ENCODE data around the gene OR2M5. TPM values are rescaled to one million over a fixed set of nuclear protein-coding genes. Genes with fewer than 3 reads are reported as not detected.

OR2M5 gene
- total and polyA plus RNA-seq, 10 of the 15 experiments (the other 5 are each of a cell fraction or from before 2014, with no cell fraction given) = not detected

- DNase-seq (ENCODE audit: low read depth, low spot score) (no peak), FAIRE-seq (no peak), ATAC-seq (peak; percentile 38; the same call in 2 of the 3 replicates)
- H3K36me3 ChIP-seq (ENCODE audit: control insufficient read depth in 2 of 2, insufficient read depth in 2 of 2, low read length in 1 of 2) = no peaks in the 10 kb centered on the region
- BruUV-seq (replicated peaks) = no TSS peak
- TF ChIP-seq CTCF (IDR thresholded peaks at IDR 0.05 in 2 of 3, conservative IDR thresholded peaks at IDR 0.05 in 1 of 3; ENCODE audit: control insufficient read depth in 2 of 3, extremely low read depth in 1 of 3, insufficient read depth in 1 of 3, low read depth in 3 of 3, low read length in 3 of 3) (peak in 2 of 3 experiments; percentile 1 to 12; a peak in 1 of 6 replicates), SIN3A (IDR thresholded peaks at IDR 0.05; ENCODE audit: low read depth, low read length) (no peak), SPI1 (IDR thresholded peaks at IDR 0.05; ENCODE audit: borderline replicate concordance, insufficient read depth, low read depth, low read length) (peak; percentile 16; the same call in 1 of the 2 replicates)
- H3K4me3 ChIP-seq = no peak overlapping the region
- in situ Hi-C loops (cut with MboI) (no loop called here), intact Hi-C loops (cut with micrococcal nuclease; ENCODE audit: unreplicated experiment) (no loop called here)
- H3K4me2 ChIP-seq (ENCODE audit: control insufficient read depth, insufficient read depth) = no peak overlapping the region
- SMC1A ChIA-PET (ENCODE audit: uncharacterized antibody, unreplicated experiment) = no interaction called here
- no peaks in the 10 kb centered on the region for H3K27me3 ChIP-seq (replicated peaks in 1 of 2; ENCODE audit: control insufficient read depth in 2 of 2, insufficient read depth in 2 of 2, low read length in 1 of 2)
- H3K9me3 ChIP-seq (replicated peaks; ENCODE audit: control insufficient read depth, insufficient read depth, low read length) = no peaks in the 10 kb centered on the region
- RAD21 ChIA-PET (ENCODE audit: unreplicated experiment) = no interaction called here
- no peaks in the 10 kb centered on the region for H3K79me2 ChIP-seq (ENCODE audit: control insufficient read depth, insufficient read depth, low read length)
- no peaks in the 10 kb centered on the region for H4K20me1 ChIP-seq (ENCODE audit: control insufficient read depth, insufficient read depth)
- 33% methylated on average over 6 of the region's 6 CpGs for WGBS (ENCODE audit: insufficient coverage, insufficient replicate concordance, low lambda C conversion rate, missing lambda C conversion rate)
- CTCF ChIA-PET = interaction anchor here (1.9 kb wide), 1 partner anchor 654 kb away, joined by 5 read pairs; no protein-coding TSS in a partner anchor
- no peaks in the 10 kb centered on the region for H3K4me1 ChIP-seq (ENCODE audit: control insufficient read depth, insufficient read depth, low read length)
- no peak overlapping the region for H3K27ac ChIP-seq (ENCODE audit: control insufficient read depth, insufficient read depth)
- POLR2A ChIA-PET = no interaction called here
- no peak overlapping the region for H3K9ac ChIP-seq (ENCODE audit: control insufficient read depth, insufficient read depth, low read length)
- no peak overlapping the region for H2AFZ ChIP-seq (ENCODE audit: control insufficient read depth, low read depth, low read length)
Measured at GRCh38 chr1:248152056-248152827, 7.3 kb downstream of the OR2M5 start.

- ATAC-seq (no peak), DNase-seq (ENCODE audit: low read depth, low spot score) (no peak), FAIRE-seq (no peak)
- no peaks in the 10 kb centered on the region for H3K27me3 ChIP-seq (replicated peaks in 1 of 2; ENCODE audit: control insufficient read depth in 2 of 2, insufficient read depth in 2 of 2, low read length in 1 of 2)
- in situ Hi-C loops (cut with MboI) = no loop called here
- ChIA-PET CTCF (interaction anchor here (1.2 kb wide), 1 partner anchor 87 kb away, joined by 3 read pairs; no protein-coding TSS in a partner anchor), SMC1A (ENCODE audit: uncharacterized antibody, unreplicated experiment) (interaction anchor here (0.5 kb wide), 1 partner anchor 48 kb away, joined by 3 read pairs; no protein-coding TSS in a partner anchor), POLR2A (no interaction called here), RAD21 (ENCODE audit: unreplicated experiment) (no interaction called here)
- H3K9me3 ChIP-seq (replicated peaks; ENCODE audit: control insufficient read depth, insufficient read depth, low read length) = no peaks in the 10 kb centered on the region
- no peak overlapping the region for H3K27ac ChIP-seq (ENCODE audit: control insufficient read depth, insufficient read depth)
- WGBS (ENCODE audit: insufficient coverage, insufficient replicate concordance, low lambda C conversion rate, missing lambda C conversion rate) = 30% methylated on average over 1 of the region's 1 CpG
- H3K4me3 ChIP-seq = no peak overlapping the region
- no peak overlapping the region for H2AFZ ChIP-seq (ENCODE audit: control insufficient read depth, low read depth, low read length)
- intact Hi-C loops (cut with micrococcal nuclease; ENCODE audit: unreplicated experiment) = no loop called here
- no peaks in the 10 kb centered on the region for H4K20me1 ChIP-seq (ENCODE audit: control insufficient read depth, insufficient read depth)
- H3K4me2 ChIP-seq (ENCODE audit: control insufficient read depth, insufficient read depth) = no peak overlapping the region
- H3K4me1 ChIP-seq (ENCODE audit: control insufficient read depth, insufficient read depth, low read length) = no peaks in the 10 kb centered on the region
- BruUV-seq (replicated peaks) = no TSS peak
- no peaks in the 10 kb centered on the region for H3K36me3 ChIP-seq (ENCODE audit: control insufficient read depth in 2 of 2, insufficient read depth in 2 of 2, low read length in 1 of 2)
- no peaks in the 10 kb centered on the region for H3K79me2 ChIP-seq (ENCODE audit: control insufficient read depth, insufficient read depth, low read length)
- TF ChIP-seq, protein P1, sequence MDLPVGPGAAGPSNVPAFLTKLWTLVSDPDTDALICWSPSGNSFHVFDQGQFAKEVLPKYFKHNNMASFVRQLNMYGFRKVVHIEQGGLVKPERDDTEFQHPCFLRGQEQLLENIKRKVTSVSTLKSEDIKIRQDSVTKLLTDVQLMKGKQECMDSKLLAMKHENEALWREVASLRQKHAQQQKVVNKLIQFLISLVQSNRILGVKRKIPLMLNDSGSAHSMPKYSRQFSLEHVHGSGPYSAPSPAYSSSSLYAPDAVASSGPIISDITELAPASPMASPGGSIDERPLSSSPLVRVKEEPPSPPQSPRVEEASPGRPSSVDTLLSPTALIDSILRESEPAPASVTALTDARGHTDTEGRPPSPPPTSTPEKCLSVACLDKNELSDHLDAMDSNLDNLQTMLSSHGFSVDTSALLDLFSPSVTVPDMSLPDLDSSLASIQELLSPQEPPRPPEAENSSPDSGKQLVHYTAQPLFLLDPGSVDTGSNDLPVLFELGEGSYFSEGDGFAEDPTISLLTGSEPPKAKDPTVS (IDR thresholded peaks at IDR 0.05; ENCODE audit: low read depth, low read length) = no peak
- TF ChIP-seq BMI1 (IDR thresholded peaks at IDR 0.05; ENCODE audit: borderline replicate concordance) = peak; percentile 69
- H3K9ac ChIP-seq (ENCODE audit: control insufficient read depth, insufficient read depth, low read length) = no peak overlapping the region
Measured at GRCh38 chr1:248155927-248156326, 11.0 kb downstream of the OR2M5 start.

Measured in GM12878 (cell line).